CD4-positive, alpha-beta T cell (primary cell): ENCODE measurements around the gene GLRB. TPM values are rescaled to one million over a fixed set of nuclear protein-coding genes. Genes with fewer than 3 reads are reported as not detected.

Experiments
- ATAC-seq: fragments of 200-7000 bp; cut with Tn5 transposase; one replicate; pipeline ENCODE4 v1.10.0; 2022; ENCODE audit warnings: mild to moderate bottlenecking; ENCODE audit not compliant: poor library complexity
- CTCF ChIA-PET: fragments of 350-600 bp; sonication (Branson Sonifier 250); formaldehyde crosslinking; loops from one replicate; lab custom pipeline; 2021; ENCODE audit warnings: antibody characterized with exemption, inconsistent platforms; lab: Charles Lee
- POLR2A ChIA-PET: fragments of 350-600 bp; sonication (Branson Sonifier 250); formaldehyde crosslinking; loops from one replicate; lab custom pipeline; 2021; ENCODE audit warnings: antibody characterized with exemption, inconsistent platforms; lab: Charles Lee
- DNase-seq, 14 experiments: peaks; one replicate each; pipeline ENCODE4 v3.0.0-alpha.2; 2013 to 2020; ENCODE audit warnings: mixed read lengths in 2 of 14
- H3K27ac ChIP-seq, 2 donors: one replicate each; pipeline versions ENCODE4 v1.5.1 to v1.7.0; 2013; ENCODE audit warnings: low read length in 2 of 2, low read depth in 1 of 2, mild to moderate bottlenecking in 1 of 2
- H3K27me3 ChIP-seq, 2 experiments: 1 replicate in 1 of 2; 2 replicates in 1 of 2; pipeline versions ENCODE4 v1.6.1 to v1.7.0; 2013; ENCODE audit warnings: low read length in 2 of 2, control low read depth in 1 of 2, mild to moderate bottlenecking in 1 of 2, moderate library complexity in 1 of 2; ENCODE audit not compliant: insufficient read depth in 2 of 2, control insufficient read depth in 1 of 2
- H3K36me3 ChIP-seq: one replicate; pipeline ENCODE4 v1.6.1; 2013; ENCODE audit warnings: low read length, control low read depth; ENCODE audit not compliant: insufficient read depth
- H3K4me1 ChIP-seq: one replicate; pipeline ENCODE4 v1.6.1; 2013; ENCODE audit warnings: low read length, control low read depth; ENCODE audit not compliant: insufficient read depth
- H3K4me3 ChIP-seq: one replicate; pipeline ENCODE4 v1.5.1; 2013; ENCODE audit warnings: mild to moderate bottlenecking, low read length, moderate library complexity
- H3K9me3 ChIP-seq, 2 experiments: 1 replicate in 1 of 2; 2 replicates in 1 of 2; pipeline versions ENCODE4 v1.6.1 to v1.7.0; 2013; ENCODE audit warnings: low read length in 2 of 2, mild to moderate bottlenecking in 2 of 2, control low read depth in 1 of 2, moderate library complexity in 1 of 2; ENCODE audit not compliant: control insufficient read depth in 1 of 2, insufficient read depth in 1 of 2
- H3K27ac Mint-ChIP-seq: one replicate; pipeline ENCODE4 v1.8.0; 2020; ENCODE audit warnings: mixed read lengths
- H3K27me3 Mint-ChIP-seq: one replicate; pipeline ENCODE4 v1.8.0; 2021; ENCODE audit warnings: mixed read lengths
- H3K36me3 Mint-ChIP-seq: one replicate; pipeline ENCODE4 v1.8.0; 2021; ENCODE audit warnings: low read depth, mixed read lengths
- H3K4me1 Mint-ChIP-seq: one replicate; pipeline ENCODE4 v1.8.0; 2021; ENCODE audit warnings: low read depth, mixed read lengths
- H3K4me3 Mint-ChIP-seq: one replicate; pipeline ENCODE4 v1.8.0; 2020; ENCODE audit warnings: mild to moderate bottlenecking, mixed read lengths
- H3K9me3 Mint-ChIP-seq: one replicate; pipeline ENCODE4 v1.8.0; 2020; ENCODE audit warnings: mixed read lengths
- CTCF ChIP-seq: fragments of 200-600 bp; IDR thresholded peaks from one replicate; pipeline ENCODE4 v1.8.0; 2022; ENCODE audit warnings: antibody characterized with exemption, mild to moderate bottlenecking
- intact Hi-C, 2 experiments: fragments of 100-400 bp; cut with DNase I in 1 of 2; cut with micrococcal nuclease in 1 of 2; formaldehyde crosslinking; loops; one replicate each; pipeline versions ENCODE4 v1.15.1 to v1.9.0; 2023 to 2025; cut with DNase I, micrococcal nuclease
- total RNA-seq, 174 experiments: library from RNA in 2 of 174; stranded (reverse) in 2 of 174; gene quantifications; one replicate each; pipeline ENCODE4 v1.2.3 and lab custom pipeline; 2021 to 2026

GLRB gene
- total RNA-seq, 2 experiments from 2014 or later = not detected

GRCh38 chr4:157204634-157205244 is 128.8 kb downstream of the GLRB start:
- ATAC-seq (no peak), DNase-seq (peak in 2 of 14 experiments; percentile 33 to 34)
- no peak for TF ChIP-seq CTCF
- H3K27me3 ChIP-seq = no peaks in the 10 kb centered on the region
- peaks cover 0 to 11% of the 10 kb centered on the region in 2 experiments for H3K9me3 ChIP-seq
- no peaks in the 10 kb centered on the region for H3K36me3 ChIP-seq
- H3K4me1 ChIP-seq = no peaks in the 10 kb centered on the region
- no peaks in the 10 kb centered on the region for H3K27me3 Mint-ChIP-seq
- no peak overlapping the region for H3K4me3 ChIP-seq
- CTCF ChIA-PET = no interaction called here
- intact Hi-C loops = no loop called here
- POLR2A ChIA-PET = no interaction called here
- H3K4me1 Mint-ChIP-seq = no peaks in the 10 kb centered on the region
- H3K4me3 Mint-ChIP-seq = no peak overlapping the region
- H3K9me3 Mint-ChIP-seq = no peaks in the 10 kb centered on the region
- no peaks in the 10 kb centered on the region for H3K36me3 Mint-ChIP-seq
- no peak overlapping the region for H3K27ac ChIP-seq
- no peak overlapping the region for H3K27ac Mint-ChIP-seq

GRCh38 chr4:157217708-157218107 is 141.8 kb downstream of the GLRB start:
- intact Hi-C loops = no loop called here
- Mint-ChIP-seq H3K9me3 (no peaks in the 10 kb centered on the region), H3K27ac (no peak overlapping the region), H3K4me3 (no peak overlapping the region), H3K36me3 (no peaks in the 10 kb centered on the region), H3K27me3 (peaks cover 31% of the 10 kb centered on the region), H3K4me1 (no peaks in the 10 kb centered on the region)
- no peak for DNase-seq
- Histone ChIP-seq H3K9me3 (peaks cover 0 to 25% of the 10 kb centered on the region in 2 experiments), H3K4me3 (no peak overlapping the region), H3K27ac (no peak overlapping the region), H3K4me1 (no peaks in the 10 kb centered on the region), H3K36me3 (no peaks in the 10 kb centered on the region), H3K27me3 (peaks cover 14 to 20% of the 10 kb centered on the region in 2 experiments)
- TF ChIP-seq CTCF = no peak
- ATAC-seq = no peak
- ChIA-PET CTCF (no interaction called here), POLR2A (no interaction called here)

- DNase-seq = no peak
- no peak overlapping the region for H3K27ac ChIP-seq
- H3K36me3 Mint-ChIP-seq = no peaks in the 10 kb centered on the region
- H3K36me3 ChIP-seq = no peaks in the 10 kb centered on the region
- H3K27me3 Mint-ChIP-seq = peaks cover 38% of the 10 kb centered on the region
- no peaks in the 10 kb centered on the region for H3K4me1 Mint-ChIP-seq
- CTCF ChIA-PET = no interaction called here
- ATAC-seq = no peak
- H3K4me3 ChIP-seq = no peak overlapping the region
- H3K27ac Mint-ChIP-seq = no peak overlapping the region
- intact Hi-C loops = no loop called here
- TF ChIP-seq CTCF = no peak
- peaks cover 16 to 26% of the 10 kb centered on the region in 2 experiments for H3K27me3 ChIP-seq
- peaks cover 0 to 27% of the 10 kb centered on the region in 2 experiments for H3K9me3 ChIP-seq
- peaks cover 7% of the 10 kb centered on the region for H3K9me3 Mint-ChIP-seq
- no peak overlapping the region for H3K4me3 Mint-ChIP-seq
- POLR2A ChIA-PET = no interaction called here
- H3K4me1 ChIP-seq = no peaks in the 10 kb centered on the region
These were observed 143.9 kb downstream of the GLRB start for GRCh38 chr4:157219711-157220370.
